Mesenchymal stem cell (in vitro differentiated cells and primary cell): ENCODE data around the gene CEP85L.

ENCODE experiments used
- DNase-seq: peaks from one replicate; pipeline ENCODE4 v3.0.0-alpha.2; 2013
- H2AFZ ChIP-seq: one replicate; pipeline ENCODE4 v1.6.1; 2013; ENCODE audit warnings: low read depth, mild to moderate bottlenecking, control low read depth, inconsistent platforms, low read length, moderate library complexity
- H2AK5ac ChIP-seq: 2 replicates; pipeline ENCODE4 v1.6.1; 2013; ENCODE audit warnings: low read length, moderate library complexity, mild to moderate bottlenecking, inconsistent platforms; ENCODE audit not compliant: severe bottlenecking
- H2BK120ac ChIP-seq: one replicate; pipeline ENCODE4 v1.6.1; 2013; ENCODE audit warnings: low read depth, mild to moderate bottlenecking, inconsistent platforms, low read length, moderate library complexity
- H2BK12ac ChIP-seq, 2 experiments: one replicate each; pipeline ENCODE4 v1.6.1; 2013; ENCODE audit warnings: inconsistent platforms in 2 of 2, low read length in 2 of 2, mild to moderate bottlenecking in 2 of 2, moderate library complexity in 2 of 2, control low read depth in 1 of 2
- H2BK15ac ChIP-seq: one replicate; pipeline ENCODE4 v1.6.1; 2013; ENCODE audit warnings: mild to moderate bottlenecking, low read depth, inconsistent platforms; ENCODE audit not compliant: poor library complexity, severe bottlenecking
- H2BK5ac ChIP-seq: 2 replicates; pipeline ENCODE4 v1.6.1; 2013; ENCODE audit warnings: low read depth, mild to moderate bottlenecking, low read length, control low read depth, inconsistent platforms; ENCODE audit not compliant: poor library complexity, severe bottlenecking
- H3K14ac ChIP-seq, 2 experiments: one replicate each; pipeline ENCODE4 v1.6.1; 2013; ENCODE audit warnings: inconsistent platforms in 2 of 2, low read length in 2 of 2, control low read depth in 1 of 2, mild to moderate bottlenecking in 1 of 2, moderate library complexity in 1 of 2
- H3K18ac ChIP-seq, 2 experiments: one replicate each; pipeline ENCODE4 v1.6.1; 2013; ENCODE audit warnings: inconsistent platforms in 2 of 2, low read length in 2 of 2, control low read depth in 1 of 2, low read depth in 1 of 2, mild to moderate bottlenecking in 1 of 2
- H3K23ac ChIP-seq, 2 experiments: one replicate each; pipeline ENCODE4 v1.6.1; 2013; ENCODE audit warnings: inconsistent platforms in 2 of 2, low read length in 2 of 2, mild to moderate bottlenecking in 2 of 2, moderate library complexity in 2 of 2, control low read depth in 1 of 2
- H3K27ac ChIP-seq: 2 replicates; pipeline ENCODE4 v1.5.1; 2013; ENCODE audit warnings: mild to moderate bottlenecking, moderate library complexity, low read length, control low read depth, inconsistent platforms; ENCODE audit not compliant: poor library complexity, severe bottlenecking
- H3K27me3 ChIP-seq, 2 experiments: 2 replicates each; pipeline versions ENCODE4 v1.6.1 to v1.7.0; 2013; ENCODE audit warnings: low read length in 2 of 2, mild to moderate bottlenecking in 2 of 2, moderate library complexity in 2 of 2, control low read depth in 1 of 2, inconsistent platforms in 1 of 2; ENCODE audit not compliant: control insufficient read depth in 1 of 2, insufficient read depth in 1 of 2
- H3K36me3 ChIP-seq, 2 experiments: 2 replicates each; pipeline versions ENCODE4 v1.6.1 to v1.7.0; 2013; ENCODE audit warnings: low read length in 2 of 2, control low read depth in 1 of 2, inconsistent platforms in 1 of 2, low read depth in 1 of 2, mild to moderate bottlenecking in 1 of 2; ENCODE audit not compliant: insufficient read depth in 2 of 2, control insufficient read depth in 1 of 2
- H3K4ac ChIP-seq, 2 experiments: one replicate each; pipeline ENCODE4 v1.6.1; 2013; ENCODE audit warnings: inconsistent platforms in 2 of 2, low read length in 2 of 2, mild to moderate bottlenecking in 2 of 2, moderate library complexity in 2 of 2, control low read depth in 1 of 2, low read depth in 1 of 2
- H3K4me1 ChIP-seq: 2 replicates; pipeline ENCODE4 v1.6.1; 2013; ENCODE audit warnings: low read depth, low read length, control low read depth; ENCODE audit not compliant: control insufficient read depth, insufficient read depth
- H3K4me2 ChIP-seq: 2 replicates; pipeline ENCODE4 v1.6.1; 2013; ENCODE audit warnings: low read length, mild to moderate bottlenecking, inconsistent platforms; ENCODE audit not compliant: poor library complexity, severe bottlenecking
- H3K4me3 ChIP-seq, 2 experiments: 2 replicates each; pipeline versions ENCODE4 v1.5.1 to v1.7.0; 2013; ENCODE audit warnings: low read length in 2 of 2, mild to moderate bottlenecking in 2 of 2, control low read depth in 1 of 2, low read depth in 1 of 2; ENCODE audit not compliant: insufficient read depth in 1 of 2
- H3K79me1 ChIP-seq: replicated peaks from 2 replicates; pipeline ENCODE4 v1.6.1; 2013; ENCODE audit warnings: mild to moderate bottlenecking, control low read depth, low read length, inconsistent platforms; ENCODE audit not compliant: poor library complexity, severe bottlenecking
- H3K9ac ChIP-seq: 2 replicates; pipeline ENCODE4 v1.7.0; 2013; ENCODE audit warnings: mild to moderate bottlenecking, low read length, moderate library complexity
- H3K9me3 ChIP-seq: 2 replicates; pipeline ENCODE4 v1.7.0; 2013; ENCODE audit warnings: mild to moderate bottlenecking, low read length; ENCODE audit not compliant: control insufficient read depth
- H4K8ac ChIP-seq: one replicate; pipeline ENCODE4 v1.6.1; 2013; ENCODE audit warnings: inconsistent platforms, mild to moderate bottlenecking, low read length, moderate library complexity
- H4K91ac ChIP-seq: one replicate; pipeline ENCODE4 v1.6.1; 2013; ENCODE audit warnings: mild to moderate bottlenecking, low read length, inconsistent platforms
- WGBS: methylation state at CpG from one replicate; pipeline ENCODE4 v1.1.7; 2013; ENCODE audit warnings: mixed read lengths; 5-methylcytosine and 5-hydroxymethylcytosine counted together

The CEP85L gene

DNA sequence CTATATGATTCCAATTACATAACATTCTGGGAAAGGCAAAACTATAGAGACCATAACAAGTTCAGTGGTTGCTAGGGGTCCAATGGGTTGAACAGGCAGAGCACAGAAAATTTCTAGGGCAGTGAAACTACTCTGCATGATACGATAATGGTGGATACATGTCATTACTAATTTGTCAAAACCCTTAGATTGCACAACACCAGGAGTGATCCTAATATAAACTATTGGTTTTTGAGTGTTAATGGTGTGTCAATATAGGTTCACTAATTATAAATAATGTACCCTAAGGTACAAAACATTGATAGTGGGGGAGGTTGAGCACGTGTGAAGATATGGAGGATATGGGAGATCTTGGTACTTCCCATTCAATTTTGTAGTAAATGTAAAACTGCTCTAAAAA lies 145.7 kb downstream of the CEP85L start:
- H4K91ac ChIP-seq = no peak overlapping the region

DNA sequence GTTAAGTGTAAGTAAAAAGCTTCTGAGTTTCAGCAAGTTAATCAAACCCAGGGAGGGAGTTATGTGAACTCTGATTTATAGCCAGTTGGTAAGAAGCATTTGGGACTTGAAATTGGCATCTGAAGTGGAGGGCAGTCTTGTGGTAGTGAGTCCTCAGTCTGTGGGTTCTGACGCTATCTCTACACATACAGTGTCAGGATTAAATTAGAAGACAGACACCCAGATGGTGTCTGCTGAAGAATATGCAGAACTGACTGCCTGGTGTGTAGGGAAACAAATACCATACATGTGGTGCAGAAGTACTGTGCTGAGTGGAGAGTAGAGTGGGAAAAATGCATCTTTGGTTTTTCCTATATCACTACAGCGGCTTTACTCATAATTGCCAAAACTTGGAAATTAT lies 146.8 kb downstream of the CEP85L start:
- no CpG with 5 or more reads among the region's 2 CpGs for WGBS
- Histone ChIP-seq H3K23ac (no peak overlapping the region), H3K9ac (no peak overlapping the region), H3K4me1 (peaks cover 2% of the 10 kb centered on the region), H2AK5ac (no peak overlapping the region), H3K36me3 (peaks cover 4 to 24% of the 10 kb centered on the region in 2 experiments), H4K8ac (no peak overlapping the region), H3K79me1 (peaks cover 18% of the 10 kb centered on the region), H3K14ac (no peak overlapping the region), H2BK15ac (no peak overlapping the region), H2AFZ (no peak overlapping the region), H3K9me3 (no peaks in the 10 kb centered on the region), H3K4ac (no peak overlapping the region), H3K4me3 (no peak overlapping the region), H4K91ac (no peak overlapping the region), H2BK120ac (no peak overlapping the region), H2BK5ac (no peak overlapping the region), H3K27me3 (no peaks in the 10 kb centered on the region), H3K4me2 (no peak overlapping the region), H3K27ac (no peak overlapping the region), H3K18ac (no peak overlapping the region), H2BK12ac (no peak overlapping the region)
- DNase-seq = no peak

More for the DNA sequence above, 145.7 kb downstream of the CEP85L start:
- Histone ChIP-seq H3K23ac (no peak overlapping the region), H3K4me3 (no peak overlapping the region), H4K8ac (no peak overlapping the region), H2BK15ac (no peak overlapping the region), H3K4me1 (peaks cover 2% of the 10 kb centered on the region), H2BK12ac (no peak overlapping the region), H2AFZ (no peak overlapping the region), H3K79me1 (peaks cover 13% of the 10 kb centered on the region), H3K27ac (no peak overlapping the region), H2BK120ac (no peak overlapping the region), H3K18ac (no peak overlapping the region), H3K14ac (no peak overlapping the region), H3K4me2 (no peak overlapping the region), H3K9me3 (no peaks in the 10 kb centered on the region), H3K36me3 (peaks cover 4 to 25% of the 10 kb centered on the region in 2 experiments), H2AK5ac (no peak overlapping the region), H3K9ac (no peak overlapping the region), H2BK5ac (no peak overlapping the region), H3K27me3 (no peaks in the 10 kb centered on the region), H3K4ac (no peak overlapping the region)
- DNase-seq = no peak
- no CpG with 5 or more reads among the region's 2 CpGs for WGBS

DNA sequence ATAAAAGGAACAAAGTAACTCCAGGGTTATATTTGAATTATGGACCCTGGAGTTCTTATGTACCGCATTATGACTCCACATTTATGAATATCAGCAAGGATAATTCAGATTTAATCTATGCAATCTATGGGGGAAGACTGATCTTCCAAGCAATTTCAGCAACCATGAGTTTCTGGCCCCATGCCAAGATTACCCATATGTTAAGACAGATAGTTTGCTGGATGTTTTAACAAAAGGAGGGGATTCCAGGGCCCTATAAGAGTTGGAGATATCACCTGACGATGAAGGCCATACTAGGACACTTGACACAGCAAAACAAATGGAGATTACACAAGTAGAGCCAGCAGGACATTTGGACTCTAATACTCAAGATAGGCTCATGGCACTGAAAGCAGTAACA lies 149.2 kb downstream of the CEP85L start:
- 75% methylated on average over 1 of the region's 2 CpGs for WGBS
- H3K14ac ChIP-seq = no peak overlapping the region
- H2BK15ac ChIP-seq = no peak overlapping the region
- H2BK5ac ChIP-seq = no peak overlapping the region
- peaks cover 2% of the 10 kb centered on the region for H3K4me1 ChIP-seq
- peaks cover 18% of the 10 kb centered on the region for H3K79me1 ChIP-seq
- H2BK12ac ChIP-seq = no peak overlapping the region
- H3K27me3 ChIP-seq = no peaks in the 10 kb centered on the region
- peak; percentile 7 for DNase-seq
- H3K4ac ChIP-seq = no peak overlapping the region
- H3K27ac ChIP-seq = no peak overlapping the region
- no peak overlapping the region for H3K9ac ChIP-seq
- no peak overlapping the region for H3K4me3 ChIP-seq
- H3K4me2 ChIP-seq = no peak overlapping the region
- no peak overlapping the region for H3K23ac ChIP-seq
- H2BK120ac ChIP-seq = no peak overlapping the region
- H3K9me3 ChIP-seq = no peaks in the 10 kb centered on the region
- H2AK5ac ChIP-seq = no peak overlapping the region
- peak overlapping the region; percentile 41 for H4K8ac ChIP-seq
- H3K36me3 ChIP-seq = peaks cover 4 to 24% of the 10 kb centered on the region in 2 experiments
- no peak overlapping the region for H2AFZ ChIP-seq
- H4K91ac ChIP-seq = no peak overlapping the region
- no peak overlapping the region for H3K18ac ChIP-seq

DNA sequence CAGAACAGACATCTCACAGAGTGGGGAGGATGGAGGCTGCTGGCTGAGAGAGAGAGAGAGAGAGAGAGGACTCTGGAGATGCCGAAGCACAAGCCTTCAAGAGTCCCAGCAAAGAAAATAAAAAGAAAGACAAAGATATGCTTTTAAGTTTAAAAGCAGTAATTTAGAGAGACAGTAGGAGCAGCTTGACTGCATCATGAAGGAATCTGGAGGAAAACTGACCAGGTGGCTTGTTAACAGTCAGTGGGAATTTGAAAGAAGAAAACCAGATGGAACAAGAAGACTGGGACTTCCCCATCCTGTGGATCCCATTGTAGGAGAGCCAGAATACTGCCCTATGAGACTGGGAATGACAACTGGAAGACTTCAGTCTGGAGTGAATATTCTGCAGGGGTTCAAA lies 149.6 kb downstream of the CEP85L start:
- no peak overlapping the region for H3K27ac ChIP-seq
- H2BK12ac ChIP-seq = no peak overlapping the region
- peaks cover 2% of the 10 kb centered on the region for H3K4me1 ChIP-seq
- no peak overlapping the region for H2BK120ac ChIP-seq
- 100% methylated on average over 1 of the region's 1 CpG for WGBS
- H2BK15ac ChIP-seq = no peak overlapping the region
- no peak overlapping the region for H3K4me2 ChIP-seq
- H2AK5ac ChIP-seq = no peak overlapping the region
- H3K18ac ChIP-seq = no peak overlapping the region
- DNase-seq = peak; percentile 49
- H3K14ac ChIP-seq = no peak overlapping the region
- H3K23ac ChIP-seq = no peak overlapping the region
- no peak overlapping the region for H4K8ac ChIP-seq
- no peaks in the 10 kb centered on the region for H3K27me3 ChIP-seq
- peak overlapping the region in 1 of 2 experiments; percentile 51 for H3K4ac ChIP-seq
- H2AFZ ChIP-seq = no peak overlapping the region
- H4K91ac ChIP-seq = no peak overlapping the region
- no peak overlapping the region for H3K4me3 ChIP-seq
- peaks cover 4 to 24% of the 10 kb centered on the region in 2 experiments for H3K36me3 ChIP-seq
- no peaks in the 10 kb centered on the region for H3K9me3 ChIP-seq
- H2BK5ac ChIP-seq = no peak overlapping the region
- H3K9ac ChIP-seq = no peak overlapping the region
- H3K79me1 ChIP-seq = peaks cover 18% of the 10 kb centered on the region
